Measurements from ENCODE around the gene ZNF385B. TPM values are rescaled to one million over a fixed set of nuclear protein-coding genes. Genes with fewer than 3 reads are reported as not detected.

Gene ZNF385B
- polyA plus RNA-seq, 1 of the 3 experiments (the other 2 are of a cell fraction), result 0.16 TPM

DNA sequence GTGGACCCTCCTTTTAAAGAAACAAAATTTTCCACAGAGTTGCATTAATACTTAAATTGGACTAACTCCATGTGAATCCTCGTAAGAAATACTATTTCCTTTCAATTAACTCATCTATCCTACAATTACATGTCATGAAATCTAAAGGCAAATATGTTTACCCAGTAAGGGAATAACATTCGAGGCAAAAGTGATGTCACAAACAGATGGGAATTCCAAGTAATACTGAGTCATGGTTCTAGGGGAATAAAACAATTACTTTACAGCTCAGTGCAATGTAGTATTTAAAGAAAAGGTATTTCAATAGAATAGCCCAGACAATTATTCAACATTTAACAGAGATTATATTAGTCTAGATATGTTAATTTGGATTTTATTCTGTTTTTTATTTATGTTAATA lies 205.8 kb downstream of the ZNF385B start:
- H3F3A ChIP-seq (replicated peaks; ENCODE audit: insufficient read depth), result no peaks in the 10 kb centered on the region
- H3K9ac ChIP-seq, result no peak overlapping the region
- CTCF ChIA-PET, result interaction anchor here (1.0 kb wide), 1 partner anchor 894 kb away, joined by 3 read pairs; no protein-coding TSS in a partner anchor
- no peak overlapping the region for H3K4me3 ChIP-seq (ENCODE audit: low read depth in 2 of 2, low read length in 1 of 2)
- H3K9me2 ChIP-seq, result no peaks in the 10 kb centered on the region
- H3K27ac ChIP-seq (ENCODE audit: low read depth in 2 of 2, low read length in 1 of 2), result no peak overlapping the region
- TF ChIP-seq, protein P1, sequence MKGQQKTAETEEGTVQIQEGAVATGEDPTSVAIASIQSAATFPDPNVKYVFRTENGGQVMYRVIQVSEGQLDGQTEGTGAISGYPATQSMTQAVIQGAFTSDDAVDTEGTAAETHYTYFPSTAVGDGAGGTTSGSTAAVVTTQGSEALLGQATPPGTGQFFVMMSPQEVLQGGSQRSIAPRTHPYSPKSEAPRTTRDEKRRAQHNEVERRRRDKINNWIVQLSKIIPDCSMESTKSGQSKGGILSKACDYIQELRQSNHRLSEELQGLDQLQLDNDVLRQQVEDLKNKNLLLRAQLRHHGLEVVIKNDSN (IDR thresholded peaks at IDR 0.05; ENCODE audit: borderline replicate concordance, low read depth), result no peak
- TF ChIP-seq TAF1 (IDR thresholded peaks at IDR 0.05; ENCODE audit: borderline replicate concordance, low read depth, low read length) (no peak), FOSL2 (IDR thresholded peaks at IDR 0.05; ENCODE audit: borderline replicate concordance, low read depth) (peak; percentile 14; the same call in 1 of the 2 replicates)
- TF ChIP-seq, protein P2, sequence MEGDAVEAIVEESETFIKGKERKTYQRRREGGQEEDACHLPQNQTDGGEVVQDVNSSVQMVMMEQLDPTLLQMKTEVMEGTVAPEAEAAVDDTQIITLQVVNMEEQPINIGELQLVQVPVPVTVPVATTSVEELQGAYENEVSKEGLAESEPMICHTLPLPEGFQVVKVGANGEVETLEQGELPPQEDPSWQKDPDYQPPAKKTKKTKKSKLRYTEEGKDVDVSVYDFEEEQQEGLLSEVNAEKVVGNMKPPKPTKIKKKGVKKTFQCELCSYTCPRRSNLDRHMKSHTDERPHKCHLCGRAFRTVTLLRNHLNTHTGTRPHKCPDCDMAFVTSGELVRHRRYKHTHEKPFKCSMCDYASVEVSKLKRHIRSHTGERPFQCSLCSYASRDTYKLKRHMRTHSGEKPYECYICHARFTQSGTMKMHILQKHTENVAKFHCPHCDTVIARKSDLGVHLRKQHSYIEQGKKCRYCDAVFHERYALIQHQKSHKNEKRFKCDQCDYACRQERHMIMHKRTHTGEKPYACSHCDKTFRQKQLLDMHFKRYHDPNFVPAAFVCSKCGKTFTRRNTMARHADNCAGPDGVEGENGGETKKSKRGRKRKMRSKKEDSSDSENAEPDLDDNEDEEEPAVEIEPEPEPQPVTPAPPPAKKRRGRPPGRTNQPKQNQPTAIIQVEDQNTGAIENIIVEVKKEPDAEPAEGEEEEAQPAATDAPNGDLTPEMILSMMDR (IDR thresholded peaks at IDR 0.05), result no peak
- H2AFZ ChIP-seq (ENCODE audit: low read depth), result no peak overlapping the region
- no peaks in the 10 kb centered on the region for H3K79me2 ChIP-seq (ENCODE audit: insufficient read depth)
- no peak for DNase-seq
- peaks cover 0 to 7% of the 10 kb centered on the region in 2 experiments; a peak in 1 of 4 replicates for H3K4me1 ChIP-seq (ENCODE audit: control insufficient read depth in 1 of 2, insufficient read depth in 2 of 2, low read depth in 1 of 2, low read length in 1 of 2)
- no peaks in the 10 kb centered on the region for H3K36me3 ChIP-seq (replicated peaks in 1 of 2; ENCODE audit: control insufficient read depth in 1 of 2, insufficient read depth in 2 of 2, low read length in 1 of 2)
- POLR2A ChIA-PET, result no interaction called here
- no peaks in the 10 kb centered on the region for H3K9me3 ChIP-seq
- no peaks in the 10 kb centered on the region for H3K27me3 ChIP-seq (ENCODE audit: insufficient read depth)
- H4K20me1 ChIP-seq (ENCODE audit: insufficient read depth), result no peaks in the 10 kb centered on the region
- WGBS (ENCODE audit: low lambda C conversion rate), result 25% methylated on average over 2 of the region's 2 CpGs
- no peak overlapping the region for H3K4me2 ChIP-seq

- CTCF ChIA-PET, result interaction anchor here (1.0 kb wide), 1 partner anchor 893 kb away, joined by 3 read pairs; no protein-coding TSS in a partner anchor
- no peak overlapping the region; the same call in 1 of the 2 replicates for H2AFZ ChIP-seq (ENCODE audit: low read depth)
Observed at GRCh38 chr2:179654806-179655205, 206.6 kb downstream of the ZNF385B start.

DNA sequence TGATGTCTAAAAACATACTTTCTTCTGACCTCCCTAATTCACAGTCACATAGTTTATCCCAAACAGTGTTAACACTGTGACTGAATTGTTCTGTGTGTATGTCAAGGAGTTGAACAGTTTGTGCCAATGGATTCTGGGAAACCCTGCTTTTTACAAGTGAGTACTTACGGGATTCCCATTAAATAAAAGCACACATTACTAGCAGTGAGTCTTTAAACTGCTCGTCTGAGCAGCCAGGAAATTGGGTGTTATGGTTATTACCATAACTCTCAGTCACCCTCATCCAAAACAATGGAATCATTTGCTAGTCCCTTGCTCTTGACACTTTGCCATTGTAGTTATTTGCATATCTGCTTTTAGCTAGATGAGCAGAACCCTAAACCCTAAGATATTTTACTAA lies 209.1 kb downstream of the ZNF385B start:
- WGBS (ENCODE audit: low lambda C conversion rate), result 30% methylated on average over 2 of the region's 2 CpGs
- ChIA-PET POLR2A (no interaction called here), CTCF (no interaction called here)

More at GRCh38 chr2:179654806-179655205, 206.6 kb downstream of the ZNF385B start:
- POLR2A ChIA-PET, result no interaction called here
- Histone ChIP-seq H3K9me2 (no peaks in the 10 kb centered on the region), H3K27me3 (ENCODE audit: insufficient read depth) (no peaks in the 10 kb centered on the region), H3K9ac (no peak overlapping the region), H3K36me3 (replicated peaks in 1 of 2; ENCODE audit: control insufficient read depth in 1 of 2, insufficient read depth in 2 of 2, low read length in 1 of 2) (no peaks in the 10 kb centered on the region), H3K4me3 (ENCODE audit: low read depth in 2 of 2, low read length in 1 of 2) (no peak overlapping the region), H3K9me3 (no peaks in the 10 kb centered on the region), H3K4me2 (no peak overlapping the region), H3K4me1 (ENCODE audit: control insufficient read depth in 1 of 2, insufficient read depth in 2 of 2, low read depth in 1 of 2, low read length in 1 of 2) (peaks cover 0 to 7% of the 10 kb centered on the region in 2 experiments; a peak in 1 of 4 replicates), H3F3A (replicated peaks; ENCODE audit: insufficient read depth) (no peaks in the 10 kb centered on the region), H4K20me1 (ENCODE audit: insufficient read depth) (no peaks in the 10 kb centered on the region), H3K27ac (ENCODE audit: low read depth in 2 of 2, low read length in 1 of 2) (no peak overlapping the region), H3K79me2 (ENCODE audit: insufficient read depth) (no peaks in the 10 kb centered on the region)
- 73% methylated on average over 2 of the region's 2 CpGs for WGBS (ENCODE audit: low lambda C conversion rate)
- TF ChIP-seq CHD2 (IDR thresholded peaks at IDR 0.05; ENCODE audit: low read length, partially characterized antibody), result no peak
- TF ChIP-seq SIN3A (IDR thresholded peaks at IDR 0.05; ENCODE audit: borderline replicate concordance, low read depth, low read length), result no peak
- no peak for TF ChIP-seq GATA2 (CRISPR knock-in tag; IDR thresholded peaks at IDR 0.05)
- no peak for TF ChIP-seq EP300 (IDR thresholded peaks at IDR 0.05; ENCODE audit: borderline replicate concordance in 1 of 2, low read depth in 1 of 2, low read length in 1 of 2)
- no peak for TF ChIP-seq FOSL2 (IDR thresholded peaks at IDR 0.05; ENCODE audit: borderline replicate concordance, low read depth)
- no peak for DNase-seq

More for the DNA sequence above, 209.1 kb downstream of the ZNF385B start:
- no peak overlapping the region for H3K4me3 ChIP-seq (ENCODE audit: low read depth in 2 of 2, low read length in 1 of 2)
- no peaks in the 10 kb centered on the region for H3K9me3 ChIP-seq
- no peaks in the 10 kb centered on the region for H3K9me2 ChIP-seq
- DNase-seq, result no peak
- TF ChIP-seq RCOR1 (IDR thresholded peaks at IDR 0.05; ENCODE audit: low read length) (no peak), EZH2phosphoT487 (IDR thresholded peaks at IDR 0.05; ENCODE audit: borderline replicate concordance, low read depth) (no peak)
- TF ChIP-seq, protein P3, sequence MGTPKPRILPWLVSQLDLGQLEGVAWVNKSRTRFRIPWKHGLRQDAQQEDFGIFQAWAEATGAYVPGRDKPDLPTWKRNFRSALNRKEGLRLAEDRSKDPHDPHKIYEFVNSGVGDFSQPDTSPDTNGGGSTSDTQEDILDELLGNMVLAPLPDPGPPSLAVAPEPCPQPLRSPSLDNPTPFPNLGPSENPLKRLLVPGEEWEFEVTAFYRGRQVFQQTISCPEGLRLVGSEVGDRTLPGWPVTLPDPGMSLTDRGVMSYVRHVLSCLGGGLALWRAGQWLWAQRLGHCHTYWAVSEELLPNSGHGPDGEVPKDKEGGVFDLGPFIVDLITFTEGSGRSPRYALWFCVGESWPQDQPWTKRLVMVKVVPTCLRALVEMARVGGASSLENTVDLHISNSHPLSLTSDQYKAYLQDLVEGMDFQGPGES (IDR thresholded peaks at IDR 0.05; ENCODE audit: low read depth, low read length), result no peak
- TF ChIP-seq, protein P4, sequence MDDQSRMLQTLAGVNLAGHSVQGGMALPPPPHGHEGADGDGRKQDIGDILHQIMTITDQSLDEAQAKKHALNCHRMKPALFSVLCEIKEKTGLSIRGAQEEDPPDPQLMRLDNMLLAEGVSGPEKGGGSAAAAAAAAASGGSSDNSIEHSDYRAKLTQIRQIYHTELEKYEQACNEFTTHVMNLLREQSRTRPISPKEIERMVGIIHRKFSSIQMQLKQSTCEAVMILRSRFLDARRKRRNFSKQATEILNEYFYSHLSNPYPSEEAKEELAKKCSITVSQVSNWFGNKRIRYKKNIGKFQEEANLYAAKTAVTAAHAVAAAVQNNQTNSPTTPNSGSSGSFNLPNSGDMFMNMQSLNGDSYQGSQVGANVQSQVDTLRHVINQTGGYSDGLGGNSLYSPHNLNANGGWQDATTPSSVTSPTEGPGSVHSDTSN (IDR thresholded peaks at IDR 0.05), result no peak
- TF ChIP-seq, protein P1 (IDR thresholded peaks at IDR 0.05; ENCODE audit: borderline replicate concordance, low read depth), result no peak
- no peaks in the 10 kb centered on the region for H3K27me3 ChIP-seq (ENCODE audit: insufficient read depth)
- H3K4me2 ChIP-seq, result no peak overlapping the region
- H3K36me3 ChIP-seq (replicated peaks in 1 of 2; ENCODE audit: control insufficient read depth in 1 of 2, insufficient read depth in 2 of 2, low read length in 1 of 2), result no peaks in the 10 kb centered on the region
- no peaks in the 10 kb centered on the region for H3F3A ChIP-seq (replicated peaks; ENCODE audit: insufficient read depth)
- H3K79me2 ChIP-seq (ENCODE audit: insufficient read depth), result no peaks in the 10 kb centered on the region
- H3K27ac ChIP-seq (ENCODE audit: low read depth in 2 of 2, low read length in 1 of 2), result no peak overlapping the region
- no peak overlapping the region for H3K9ac ChIP-seq
- peaks cover 0 to 7% of the 10 kb centered on the region in 2 experiments; a peak in 1 of 4 replicates for H3K4me1 ChIP-seq (ENCODE audit: control insufficient read depth in 1 of 2, insufficient read depth in 2 of 2, low read depth in 1 of 2, low read length in 1 of 2)
- H2AFZ ChIP-seq (ENCODE audit: low read depth), result no peak overlapping the region
- no peaks in the 10 kb centered on the region for H4K20me1 ChIP-seq (ENCODE audit: insufficient read depth)
